Esophagus muscularis mucosa (tissue), 4 donors: ENCODE data around the gene MRPL38.

ENCODE experiments used
- EP300 ChIP-seq: sonication (generic); formaldehyde crosslinking; IDR thresholded peaks from one replicate; pipeline ENCODE4 v1.6.1; 2017; ENCODE audit warnings: antibody characterized with exemption
- POLR2AphosphoS5 ChIP-seq, 2 donors: sonication (generic); formaldehyde crosslinking; IDR thresholded peaks; one replicate each; pipeline ENCODE4 v1.6.1; 2017; ENCODE audit warnings: antibody characterized with exemption in 2 of 2
- TF ChIP-seq, protein P1 (sequence below), 3 experiments: fragments of 200-600 bp in 2 of 3; fragments of 450-650 bp in 1 of 3; sonication (generic) in 2 of 3; IDR thresholded peaks; one replicate each; pipeline ENCODE4 v1.5.1; 2017 to 2019; ENCODE audit warnings: antibody characterized with exemption in 3 of 3, mild to moderate bottlenecking in 2 of 3, moderate library complexity in 1 of 3

DNA sequence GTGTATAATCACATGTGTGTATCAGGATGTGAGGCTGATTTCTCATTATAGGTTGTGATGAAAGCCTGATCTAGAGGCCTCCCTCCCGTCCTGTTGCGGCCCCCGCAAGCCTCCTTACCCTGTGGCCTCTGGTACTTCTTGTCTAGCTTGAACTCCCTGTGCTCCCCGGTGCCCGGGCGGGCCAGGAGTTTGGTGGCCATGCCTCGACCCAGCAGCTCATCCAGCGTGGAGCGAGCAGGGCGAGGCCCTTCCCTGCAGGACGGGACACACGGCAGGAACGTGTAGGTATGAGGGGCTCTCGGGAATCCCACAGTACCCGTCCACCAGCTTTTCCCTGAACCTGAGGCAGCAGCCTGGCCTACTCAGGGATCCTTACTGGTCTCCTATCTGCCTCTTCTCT, 21.2 kb upstream of the MRPL38 start:
- TF ChIP-seq, protein P1, sequence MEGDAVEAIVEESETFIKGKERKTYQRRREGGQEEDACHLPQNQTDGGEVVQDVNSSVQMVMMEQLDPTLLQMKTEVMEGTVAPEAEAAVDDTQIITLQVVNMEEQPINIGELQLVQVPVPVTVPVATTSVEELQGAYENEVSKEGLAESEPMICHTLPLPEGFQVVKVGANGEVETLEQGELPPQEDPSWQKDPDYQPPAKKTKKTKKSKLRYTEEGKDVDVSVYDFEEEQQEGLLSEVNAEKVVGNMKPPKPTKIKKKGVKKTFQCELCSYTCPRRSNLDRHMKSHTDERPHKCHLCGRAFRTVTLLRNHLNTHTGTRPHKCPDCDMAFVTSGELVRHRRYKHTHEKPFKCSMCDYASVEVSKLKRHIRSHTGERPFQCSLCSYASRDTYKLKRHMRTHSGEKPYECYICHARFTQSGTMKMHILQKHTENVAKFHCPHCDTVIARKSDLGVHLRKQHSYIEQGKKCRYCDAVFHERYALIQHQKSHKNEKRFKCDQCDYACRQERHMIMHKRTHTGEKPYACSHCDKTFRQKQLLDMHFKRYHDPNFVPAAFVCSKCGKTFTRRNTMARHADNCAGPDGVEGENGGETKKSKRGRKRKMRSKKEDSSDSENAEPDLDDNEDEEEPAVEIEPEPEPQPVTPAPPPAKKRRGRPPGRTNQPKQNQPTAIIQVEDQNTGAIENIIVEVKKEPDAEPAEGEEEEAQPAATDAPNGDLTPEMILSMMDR (IDR thresholded peaks at IDR 0.05) = no peak
- no peak for TF ChIP-seq POLR2AphosphoS5 (IDR thresholded peaks at IDR 0.05)
- TF ChIP-seq EP300 = no peak
